Measurements from ENCODE around the gene MTCP1. TPM values are rescaled to one million over a fixed set of nuclear protein-coding genes. Genes with fewer than 3 reads are reported as not detected.

Gene MTCP1
- total RNA-seq, 1 donor = 3.2 TPM

Other genes with a start within 250 kb of the MTCP1 start
- not detected for gene SMIM9, start 236.5 kb downstream of the MTCP1 start, total RNA-seq
- 6.7 TPM for gene F8A1, start 184.8 kb downstream of the MTCP1 start, total RNA-seq
- 1.1 TPM for gene F8, start 48.4 kb downstream of the MTCP1 start, total RNA-seq
- gene FUNDC2, start 44.3 kb downstream of the MTCP1 start, total RNA-seq = 24.5 TPM
- gene CMC4, start within 50 bp of the MTCP1 start, total RNA-seq = 4.8 TPM
- gene BRCC3, start 372 bp upstream of the MTCP1 start, total RNA-seq = 8.1 TPM
- gene VBP1, start 145.3 kb upstream of the MTCP1 start, total RNA-seq = 8.6 TPM
- gene RAB39B, start 193.4 kb upstream of the MTCP1 start, total RNA-seq = 3.2 TPM

Measured in hematopoietic multipotent progenitor cell (in vitro differentiated cells).